Loucy (cell line): ENCODE data around the gene TP53I11.

Experiments used
- H2AFZ ChIP-seq: fragments of 200-600 bp; sonication (generic); 2 replicates; pipeline ENCODE4 v1.6.0; 2016; ENCODE audit warnings: antibody characterized with exemption, mild to moderate bottlenecking, low read length, moderate library complexity
- H3F3A ChIP-seq: fragments of 200-600 bp; 2 replicates; pipeline ENCODE4 v1.6.0; 2016; ENCODE audit warnings: antibody characterized with exemption, low read depth, mild to moderate bottlenecking
- H3K27me3 ChIP-seq: fragments of 200-600 bp; sonication (generic); 2 replicates; pipeline ENCODE4 v1.6.1; 2014; ENCODE audit warnings: low read length, mild to moderate bottlenecking; ENCODE audit not compliant: insufficient read depth, poor library complexity, severe bottlenecking
- H3K36me3 ChIP-seq: fragments of 200-600 bp; sonication (generic); 2 replicates; pipeline ENCODE4 v1.6.1; 2016; ENCODE audit warnings: low read length; ENCODE audit not compliant: insufficient read depth
- H3K4me1 ChIP-seq: fragments of 200-600 bp; sonication (generic); 2 replicates; pipeline ENCODE4 v1.5.1; 2014; ENCODE audit warnings: low read length, mild to moderate bottlenecking; ENCODE audit not compliant: insufficient read depth, poor library complexity, severe bottlenecking
- H3K4me2 ChIP-seq: fragments of 200-600 bp; sonication (generic); 2 replicates; pipeline ENCODE4 v1.6.0; 2014; ENCODE audit warnings: antibody characterized with exemption, low read length, low read depth, mild to moderate bottlenecking; ENCODE audit not compliant: poor library complexity, severe bottlenecking
- H3K4me3 ChIP-seq: fragments of 200-600 bp; sonication (generic); 2 replicates; pipeline ENCODE4 v1.5.1; 2014; ENCODE audit warnings: low read length, mild to moderate bottlenecking, mixed read lengths; ENCODE audit not compliant: poor library complexity, severe bottlenecking
- H3K79me2 ChIP-seq: fragments of 200-600 bp; sonication (generic); 2 replicates; pipeline ENCODE4 v1.6.1; 2014; ENCODE audit warnings: low read length; ENCODE audit not compliant: insufficient read depth
- H3K9ac ChIP-seq: fragments of 200-600 bp; sonication (generic); 2 replicates; pipeline ENCODE4 v1.6.0; 2014; ENCODE audit warnings: mild to moderate bottlenecking, low read depth, low read length, moderate library complexity; ENCODE audit not compliant: poor library complexity, severe bottlenecking
- H3K9me2 ChIP-seq: fragments of 200-600 bp; sonication (generic); replicated peaks from 2 replicates; pipeline ENCODE4 v1.6.1; 2016; ENCODE audit warnings: low read depth, low read length, mixed read lengths
- H3K9me3 ChIP-seq: fragments of 200-600 bp; sonication (generic); 2 replicates; pipeline ENCODE4 v1.6.1; 2014; ENCODE audit warnings: mild to moderate bottlenecking, antibody characterized with exemption, low read length, low read depth; ENCODE audit not compliant: insufficient read depth
- H4K20me1 ChIP-seq: fragments of 200-600 bp; sonication (generic); 2 replicates; pipeline ENCODE4 v1.6.0; 2014; ENCODE audit warnings: antibody characterized with exemption, low read length, mild to moderate bottlenecking; ENCODE audit not compliant: insufficient read depth, poor library complexity, severe bottlenecking
- EZH2phosphoT487 ChIP-seq: fragments of 200-600 bp; IDR thresholded peaks from 2 replicates; pipeline ENCODE4 v1.6.1; 2018; ENCODE audit warnings: antibody characterized with exemption, mild to moderate bottlenecking, moderate library complexity, borderline replicate concordance
- TF ChIP-seq, protein P1 (sequence below): fragments of 200-600 bp; sonication (generic); conservative IDR thresholded peaks from 2 replicates; pipeline ENCODE4 v1.5.1; 2014; ENCODE audit warnings: mild to moderate bottlenecking, antibody characterized with exemption, low read length

The TP53I11 gene

DNA sequence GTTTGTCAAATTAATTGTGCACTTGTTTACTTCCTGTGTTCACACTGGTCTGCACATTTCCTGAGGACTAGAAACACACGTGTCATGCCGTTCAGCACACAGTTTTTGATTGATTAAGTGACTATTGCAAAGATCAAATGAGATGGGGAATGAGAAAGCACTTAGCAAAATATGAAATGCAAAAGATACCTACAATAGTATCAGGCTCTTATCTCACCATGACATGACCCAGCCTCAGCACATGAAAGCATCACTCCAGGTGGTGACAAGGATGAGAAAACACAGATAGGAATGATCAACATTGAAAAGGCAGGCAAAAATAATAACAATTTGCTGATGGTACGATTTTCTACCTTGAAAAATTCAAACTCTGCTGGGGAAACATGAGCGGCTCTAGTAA is 42.1 kb upstream of the TP53I11 start:
- no peaks in the 10 kb centered on the region for H3K27me3 ChIP-seq
- H3F3A ChIP-seq, result no peaks in the 10 kb centered on the region
- H2AFZ ChIP-seq, result no peak overlapping the region
- H3K9me2 ChIP-seq, result no peaks in the 10 kb centered on the region
- H3K79me2 ChIP-seq, result no peaks in the 10 kb centered on the region
- H3K4me3 ChIP-seq, result no peak overlapping the region
- no peaks in the 10 kb centered on the region for H3K4me1 ChIP-seq
- no peaks in the 10 kb centered on the region for H3K9me3 ChIP-seq
- no peak overlapping the region for H3K4me2 ChIP-seq
- no peaks in the 10 kb centered on the region for H3K36me3 ChIP-seq
- no peak overlapping the region for H3K9ac ChIP-seq
- TF ChIP-seq EZH2phosphoT487, result no peak
- TF ChIP-seq, protein P1, sequence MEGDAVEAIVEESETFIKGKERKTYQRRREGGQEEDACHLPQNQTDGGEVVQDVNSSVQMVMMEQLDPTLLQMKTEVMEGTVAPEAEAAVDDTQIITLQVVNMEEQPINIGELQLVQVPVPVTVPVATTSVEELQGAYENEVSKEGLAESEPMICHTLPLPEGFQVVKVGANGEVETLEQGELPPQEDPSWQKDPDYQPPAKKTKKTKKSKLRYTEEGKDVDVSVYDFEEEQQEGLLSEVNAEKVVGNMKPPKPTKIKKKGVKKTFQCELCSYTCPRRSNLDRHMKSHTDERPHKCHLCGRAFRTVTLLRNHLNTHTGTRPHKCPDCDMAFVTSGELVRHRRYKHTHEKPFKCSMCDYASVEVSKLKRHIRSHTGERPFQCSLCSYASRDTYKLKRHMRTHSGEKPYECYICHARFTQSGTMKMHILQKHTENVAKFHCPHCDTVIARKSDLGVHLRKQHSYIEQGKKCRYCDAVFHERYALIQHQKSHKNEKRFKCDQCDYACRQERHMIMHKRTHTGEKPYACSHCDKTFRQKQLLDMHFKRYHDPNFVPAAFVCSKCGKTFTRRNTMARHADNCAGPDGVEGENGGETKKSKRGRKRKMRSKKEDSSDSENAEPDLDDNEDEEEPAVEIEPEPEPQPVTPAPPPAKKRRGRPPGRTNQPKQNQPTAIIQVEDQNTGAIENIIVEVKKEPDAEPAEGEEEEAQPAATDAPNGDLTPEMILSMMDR, result no peak
- no peaks in the 10 kb centered on the region for H4K20me1 ChIP-seq

DNA sequence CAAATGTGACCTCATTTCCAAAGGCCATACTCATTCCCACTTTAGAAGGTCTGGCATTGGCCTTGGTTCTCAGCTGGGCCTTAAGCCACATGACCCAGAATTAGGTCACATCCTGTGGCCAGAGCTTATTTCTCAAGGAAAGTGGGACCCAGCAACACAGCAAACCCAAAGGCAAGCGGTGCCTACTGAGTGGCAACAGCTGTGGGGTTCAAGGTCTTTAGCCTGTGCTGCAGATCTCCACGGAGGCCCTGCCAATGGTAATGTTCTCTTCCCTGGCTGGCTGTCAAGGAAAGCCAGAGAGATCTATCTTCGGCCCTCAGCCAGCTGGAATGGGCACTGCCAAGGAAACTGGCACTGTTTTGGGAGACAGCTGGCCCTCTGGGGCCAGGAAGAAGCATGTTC is 41.5 kb upstream of the TP53I11 start:
- no peaks in the 10 kb centered on the region for H3K79me2 ChIP-seq
- H3K9me2 ChIP-seq, result no peaks in the 10 kb centered on the region
- no peaks in the 10 kb centered on the region for H3K36me3 ChIP-seq
- no peak for TF ChIP-seq EZH2phosphoT487
- TF ChIP-seq, protein P1, result no peak
- no peak overlapping the region for H3K4me3 ChIP-seq
- H4K20me1 ChIP-seq, result no peaks in the 10 kb centered on the region
- no peaks in the 10 kb centered on the region for H3K4me1 ChIP-seq
- H3K9ac ChIP-seq, result no peak overlapping the region
- no peaks in the 10 kb centered on the region for H3K9me3 ChIP-seq
- H2AFZ ChIP-seq, result no peak overlapping the region
- no peak overlapping the region for H3K4me2 ChIP-seq
- no peaks in the 10 kb centered on the region for H3K27me3 ChIP-seq
- H3F3A ChIP-seq, result no peaks in the 10 kb centered on the region

DNA sequence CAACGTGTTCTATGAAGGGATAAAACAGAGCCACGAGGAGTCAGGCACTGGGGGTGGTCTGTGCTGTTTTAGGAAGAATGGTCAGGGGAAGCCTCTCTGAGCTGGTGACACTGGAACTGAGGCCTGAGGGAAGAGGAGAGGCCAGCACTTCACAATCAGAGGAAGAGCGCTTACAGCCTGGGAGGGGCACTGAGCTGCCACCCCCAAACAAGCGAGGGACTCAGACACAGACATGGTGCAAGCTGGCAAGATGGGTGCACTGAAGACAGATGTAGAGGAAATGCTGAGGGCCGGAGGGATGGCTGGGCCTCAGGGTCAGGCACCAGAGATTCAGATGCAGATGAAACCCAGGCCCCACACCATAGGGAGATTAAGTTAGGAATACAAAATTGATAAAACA is 40.0 kb upstream of the TP53I11 start:
- no peaks in the 10 kb centered on the region for H3F3A ChIP-seq
- H3K9me3 ChIP-seq, result no peaks in the 10 kb centered on the region
- no peaks in the 10 kb centered on the region for H3K27me3 ChIP-seq
- no peak overlapping the region for H3K4me3 ChIP-seq
- H3K4me1 ChIP-seq, result peaks cover 4% of the 10 kb centered on the region
- no peaks in the 10 kb centered on the region for H3K36me3 ChIP-seq
- no peaks in the 10 kb centered on the region for H4K20me1 ChIP-seq
- no peak overlapping the region for H3K9ac ChIP-seq
- H2AFZ ChIP-seq, result no peak overlapping the region
- H3K4me2 ChIP-seq, result no peak overlapping the region
- TF ChIP-seq, protein P1, result no peak
- no peak for TF ChIP-seq EZH2phosphoT487
- H3K79me2 ChIP-seq, result no peaks in the 10 kb centered on the region
- no peaks in the 10 kb centered on the region for H3K9me2 ChIP-seq
